HAP-1 (cell line): ENCODE results near the gene CYP2A13.
A peak's percentile ranks its signal among the peaks of the same experiment; 100 is the strongest.
"Not testable (repeated sequence)": the region's sequence is repeated elsewhere in the genome, so short reads cannot be mapped to it uniquely, and the experiment has no call there.

ENCODE experiments used
- DNase-seq, 2 experiments: peaks; one replicate each; pipeline ENCODE4 v3.0.0-alpha.2; 2016 to 2020; ENCODE audit warnings: low spot score in 2 of 2
- H3K27me3 ChIP-seq: fragments of 250-450 bp; sonication (Bioruptor Pico); 2 replicates; pipeline ENCODE4 v1.5.1; 2020; ENCODE audit warnings: low read depth, mild to moderate bottlenecking, moderate library complexity
- H3K36me3 ChIP-seq: fragments of 250-450 bp; sonication (Bioruptor Pico); replicated peaks from 2 replicates; pipeline ENCODE4 v1.5.1; 2020; ENCODE audit warnings: mild to moderate bottlenecking
- H3K4me1 ChIP-seq: fragments of 250-450 bp; sonication (Bioruptor Pico); 2 replicates; pipeline ENCODE4 v1.5.1; 2020; ENCODE audit warnings: mild to moderate bottlenecking
- H3K4me3 ChIP-seq: fragments of 250-450 bp; sonication (Bioruptor Pico); 2 replicates; pipeline ENCODE4 v1.5.1; 2020; ENCODE audit warnings: mild to moderate bottlenecking, moderate library complexity
- H3K9me3 ChIP-seq: fragments of 250-450 bp; sonication (Bioruptor Pico); 2 replicates; pipeline ENCODE4 v1.5.1; 2020; ENCODE audit warnings: mild to moderate bottlenecking, moderate library complexity
- in situ Hi-C: fragments of 300-500 bp; cut with MboI; formaldehyde crosslinking; loops from 3 replicates; pipeline ENCODE4 v1.14.3; 2020; ENCODE audit warnings: low sequenced_read_pairs, inconsistent platforms, mixed read lengths

The CYP2A13 gene

DNA sequence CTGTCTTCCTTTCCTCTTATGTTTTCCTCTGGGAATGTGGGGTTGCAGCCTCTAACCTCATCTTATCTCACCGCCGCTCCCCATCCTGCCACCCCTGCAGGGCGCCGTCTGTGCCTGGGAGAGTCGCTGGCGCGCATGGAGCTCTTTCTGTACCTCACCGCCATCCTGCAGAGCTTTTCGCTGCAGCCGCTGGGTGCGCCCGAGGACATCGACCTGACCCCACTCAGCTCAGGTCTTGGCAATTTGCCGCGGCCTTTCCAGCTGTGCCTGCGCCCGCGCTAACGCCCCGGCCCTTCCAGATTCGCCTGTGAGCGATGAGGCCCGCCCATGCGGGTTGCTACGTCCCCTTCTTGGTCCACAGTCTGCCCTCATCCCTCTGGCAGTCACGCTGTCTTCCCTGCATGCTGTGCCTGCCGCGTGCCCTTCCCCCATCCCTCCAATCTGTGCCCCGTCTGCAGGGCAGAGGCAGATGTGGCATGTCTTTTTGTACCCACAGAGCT lies 39.6 kb downstream of the CYP2A13 start:
- in situ Hi-C loops, H3K27me3 ChIP-seq, H3K4me1 ChIP-seq, H3K4me3 ChIP-seq, H3K36me3 ChIP-seq, H3K9me3 ChIP-seq: not testable (repeated sequence)
- peak; percentile 23 to 88 for DNase-seq

DNA sequence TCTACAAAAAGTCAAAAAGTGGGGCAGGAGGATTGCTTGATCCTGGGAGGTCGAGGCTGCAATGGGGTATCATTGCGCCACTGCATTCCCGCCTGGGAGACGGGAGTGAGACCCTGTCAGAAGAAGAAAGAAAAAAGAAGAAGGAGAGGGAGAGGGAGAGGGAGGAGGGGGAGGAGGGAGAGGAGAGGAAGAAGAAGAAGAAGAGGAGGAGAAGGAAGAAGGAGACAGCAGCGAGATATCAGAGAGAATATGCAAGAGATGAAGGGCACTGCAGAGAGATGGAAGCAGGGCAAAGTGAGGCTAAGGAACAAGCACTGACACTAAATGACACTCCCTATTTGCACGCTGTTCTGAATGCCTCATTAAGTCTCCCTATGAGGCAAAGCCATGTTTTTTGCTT lies 40.4 kb downstream of the CYP2A13 start:
- no peaks in the 10 kb centered on the region for H3K9me3 ChIP-seq
- H3K4me1 ChIP-seq = peaks cover 3% of the 10 kb centered on the region; the same call in 1 of the 2 replicates
- no peaks in the 10 kb centered on the region for H3K36me3 ChIP-seq
- no peak for DNase-seq
- in situ Hi-C loops = no loop called here
- H3K4me3 ChIP-seq = no peak overlapping the region
- no peaks in the 10 kb centered on the region; the same call in 1 of the 2 replicates for H3K27me3 ChIP-seq

DNA sequence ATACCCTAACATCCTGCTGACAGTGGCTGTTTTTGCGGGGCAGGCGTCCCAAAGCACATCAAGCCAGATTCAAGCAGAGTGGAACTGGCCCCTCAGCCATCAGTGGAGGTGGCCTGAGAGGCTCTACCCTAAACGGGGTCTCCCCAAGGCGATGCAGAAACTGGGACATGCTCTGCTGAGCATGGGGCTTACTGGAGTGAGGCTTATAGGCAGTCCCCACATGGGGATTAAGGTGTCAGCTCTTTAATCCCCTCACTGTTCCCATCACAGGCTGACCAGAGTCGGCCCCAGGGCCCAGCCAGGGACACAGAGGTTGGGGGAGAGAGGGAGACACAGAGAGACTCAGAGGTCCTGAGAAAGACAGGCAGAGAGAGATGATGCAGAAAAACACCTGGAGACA lies 42.9 kb downstream of the CYP2A13 start:
- peaks cover 3% of the 10 kb centered on the region; the same call in 1 of the 2 replicates for H3K4me1 ChIP-seq
- no peak overlapping the region for H3K4me3 ChIP-seq
- in situ Hi-C loops = no loop called here
- H3K36me3 ChIP-seq = no peaks in the 10 kb centered on the region
- H3K9me3 ChIP-seq = no peaks in the 10 kb centered on the region
- DNase-seq = peak in 1 of 2 experiments; percentile 16
- H3K27me3 ChIP-seq = no peaks in the 10 kb centered on the region; the same call in 1 of the 2 replicates

DNA sequence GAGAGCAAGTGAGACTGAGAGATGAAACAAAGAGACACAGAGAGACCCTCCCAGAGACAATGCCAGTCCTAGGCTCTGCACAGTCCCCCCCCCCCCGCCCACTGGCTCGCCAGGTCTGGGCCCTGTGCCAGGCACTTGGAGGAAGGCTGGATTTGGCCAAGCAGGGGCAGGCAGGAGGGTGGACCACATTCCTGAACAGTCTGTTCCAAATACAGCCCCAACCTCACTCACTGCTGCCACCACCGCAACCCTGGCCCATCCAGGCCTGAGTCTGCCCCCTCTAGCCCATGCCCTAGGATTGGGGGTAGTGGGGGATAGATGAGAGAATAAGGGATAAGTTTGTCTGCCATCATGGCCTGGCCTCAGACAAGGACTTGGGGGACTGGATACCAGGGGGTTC lies 45.0 kb downstream of the CYP2A13 start:
- no peaks in the 10 kb centered on the region; the same call in 1 of the 2 replicates for H3K27me3 ChIP-seq
- no peaks in the 10 kb centered on the region for H3K36me3 ChIP-seq
- no peak for DNase-seq
- H3K9me3 ChIP-seq = no peaks in the 10 kb centered on the region
- H3K4me3 ChIP-seq = no peak overlapping the region
- H3K4me1 ChIP-seq = no peaks in the 10 kb centered on the region
- in situ Hi-C loops = no loop called here

DNA sequence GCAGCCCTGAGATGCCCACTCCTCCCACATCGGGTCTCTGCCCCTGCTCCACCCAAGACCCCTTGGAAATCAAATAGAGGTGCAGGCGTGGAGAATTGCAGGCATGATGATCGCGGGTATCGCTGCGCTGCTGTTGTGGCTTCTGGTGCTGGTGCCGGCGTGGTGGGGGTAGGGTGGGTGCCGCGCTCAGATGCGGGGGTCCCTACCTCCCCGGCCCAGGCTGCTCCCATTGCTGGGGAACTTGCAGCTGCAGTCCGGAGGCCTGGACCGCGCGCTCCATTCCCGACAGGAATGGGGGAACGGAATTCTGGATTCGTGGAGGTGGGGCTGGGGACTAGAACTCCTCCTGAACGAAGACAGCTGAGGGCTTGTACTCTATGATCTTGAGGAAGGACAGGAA lies 46.4 kb downstream of the CYP2A13 start:
- H3K27me3 ChIP-seq = no peaks in the 10 kb centered on the region; the same call in 1 of the 2 replicates
- in situ Hi-C loops = no loop called here
- H3K36me3 ChIP-seq = no peaks in the 10 kb centered on the region
- H3K4me3 ChIP-seq = no peak overlapping the region
- H3K4me1 ChIP-seq = no peaks in the 10 kb centered on the region
- no peaks in the 10 kb centered on the region for H3K9me3 ChIP-seq
- DNase-seq = no peak

DNA sequence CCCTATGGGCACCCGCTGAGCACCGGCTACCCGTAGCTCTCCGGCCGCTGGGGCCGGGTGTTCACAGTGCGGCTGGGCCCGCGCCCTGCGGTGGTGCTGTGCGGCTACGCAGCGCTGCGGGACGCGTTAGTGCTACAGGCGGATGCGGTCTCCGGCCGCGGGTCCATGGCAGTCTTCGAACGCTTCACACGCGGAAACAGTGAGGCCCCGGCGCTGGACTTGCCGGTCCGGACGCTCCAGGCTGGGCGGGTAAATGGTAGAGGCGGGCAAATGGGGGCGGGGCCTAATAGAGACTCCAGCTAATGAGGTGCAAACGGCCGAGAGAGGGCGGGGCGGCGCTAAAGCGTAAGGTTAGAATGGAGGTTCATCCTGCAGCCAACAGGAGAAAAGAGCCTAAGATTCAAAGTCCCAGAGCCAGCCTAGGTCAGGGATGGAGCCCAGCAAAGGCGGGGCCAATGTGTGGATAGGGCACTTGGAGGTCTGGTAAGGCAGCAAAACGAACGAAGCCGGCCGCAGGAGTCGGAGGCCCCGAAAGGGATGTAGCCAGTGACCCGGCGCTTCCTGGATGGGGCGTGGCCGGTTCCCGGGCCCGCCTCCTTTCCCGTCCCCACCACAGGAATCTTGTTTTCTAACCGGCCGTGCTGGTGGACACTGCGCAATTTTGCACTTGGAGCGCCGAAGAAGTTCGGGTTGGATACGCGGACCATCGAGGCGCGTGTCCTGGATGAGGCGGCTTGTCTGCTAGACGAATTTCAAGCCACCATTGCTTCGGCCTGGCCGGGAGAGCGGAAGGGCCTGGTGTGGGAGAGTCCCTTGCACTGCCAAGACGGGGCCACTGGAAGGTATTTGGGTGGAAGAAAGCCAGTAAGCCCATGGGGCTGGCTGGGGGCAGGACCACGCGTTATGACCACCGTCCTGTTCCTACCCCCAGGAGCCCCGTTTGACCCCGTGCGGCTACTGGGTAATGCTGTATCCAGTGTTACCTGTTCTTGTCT lies 47.4 kb downstream of the CYP2A13 start:
- H3K27me3 ChIP-seq, in situ Hi-C loops, H3K36me3 ChIP-seq, H3K4me1 ChIP-seq, H3K9me3 ChIP-seq: not testable (repeated sequence)
- DNase-seq = peak; percentile 16 to 66
- peak overlapping the region; percentile 21 for H3K4me3 ChIP-seq

DNA sequence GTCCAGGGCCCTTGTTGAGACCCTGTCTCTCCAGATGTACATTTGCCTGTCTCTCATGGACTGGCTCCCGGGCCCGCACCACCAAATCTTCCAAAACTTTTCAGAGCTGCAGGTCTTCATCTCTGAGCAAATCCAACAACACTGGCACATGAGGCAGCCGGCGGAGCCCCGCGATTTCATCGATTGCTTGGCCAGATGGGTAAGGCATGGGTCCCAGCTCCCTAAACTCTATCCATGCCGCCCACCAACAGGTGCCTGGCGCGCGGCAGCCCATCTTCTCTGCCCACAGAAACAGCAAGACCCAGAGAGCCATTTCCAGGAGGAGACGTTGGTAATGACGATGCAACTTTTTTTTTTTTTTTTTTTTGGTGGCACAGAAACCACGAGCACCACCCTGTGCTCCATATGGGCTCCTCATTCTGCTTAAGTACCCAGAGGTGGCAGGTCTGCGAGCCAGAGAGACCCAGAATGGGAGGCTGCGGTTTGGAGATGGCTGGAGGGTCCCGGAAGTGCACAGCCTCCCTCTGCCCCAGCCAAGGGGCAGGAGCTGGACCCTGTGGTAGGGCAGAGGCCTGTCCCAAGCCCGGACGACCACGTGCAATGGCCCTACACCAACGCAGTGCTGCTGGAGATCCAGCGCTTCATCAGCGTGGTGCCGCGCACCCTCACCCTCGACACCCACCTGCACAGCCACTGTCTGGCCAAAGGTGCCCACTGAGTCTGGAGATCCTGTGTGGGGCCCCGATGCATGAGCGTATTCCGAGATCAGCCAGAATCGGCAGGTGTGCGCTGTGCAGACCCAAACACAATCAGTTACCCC lies 48.6 kb downstream of the CYP2A13 start:
- H3K27me3 ChIP-seq = no peaks in the 10 kb centered on the region; the same call in 1 of the 2 replicates
- H3K4me1 ChIP-seq = no peaks in the 10 kb centered on the region
- in situ Hi-C loops = no loop called here
- H3K9me3 ChIP-seq = no peaks in the 10 kb centered on the region
- H3K36me3 ChIP-seq = no peaks in the 10 kb centered on the region
- H3K4me3 ChIP-seq = no peak overlapping the region
- no peak for DNase-seq

DNA sequence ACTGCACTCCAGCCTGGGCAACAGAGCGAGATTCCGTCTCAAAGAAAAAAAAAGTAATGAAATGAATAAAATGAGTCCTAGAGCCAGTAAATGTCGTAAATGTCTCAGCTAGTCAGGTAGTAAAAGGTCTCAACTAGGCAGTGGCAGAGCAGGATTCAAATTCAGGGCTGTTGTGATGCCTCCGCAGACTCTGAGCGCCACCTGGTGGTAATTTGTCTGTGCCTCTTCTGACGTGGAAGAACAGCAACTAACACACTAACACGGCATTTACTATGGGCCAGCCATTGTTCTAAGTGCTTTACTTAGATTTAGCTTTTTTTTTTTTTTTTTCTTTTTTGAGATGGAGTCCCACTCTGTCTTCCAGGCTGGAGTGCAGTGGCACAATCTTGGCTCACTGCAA lies 56.2 kb downstream of the CYP2A13 start:
- peak; percentile 60 to 90 for DNase-seq
- in situ Hi-C loops = loop anchor here (10.0 kb wide), 2 partner anchors 170 to 480 kb away; no protein-coding TSS in a partner anchor
- no peaks in the 10 kb centered on the region for H3K9me3 ChIP-seq

More for the DNA sequence above, 56.2 kb downstream of the CYP2A13 start:
- H3K4me3 ChIP-seq = no peak overlapping the region
- H3K27me3 ChIP-seq = peaks cover 3% of the 10 kb centered on the region; the same call in 1 of the 2 replicates
- H3K4me1 ChIP-seq = no peaks in the 10 kb centered on the region
- H3K36me3 ChIP-seq = no peaks in the 10 kb centered on the region
